ENCODE results near the gene DUSP15.
"Not testable (repeated sequence)": the region's sequence is repeated elsewhere in the genome, so short reads cannot be mapped to it uniquely, and the experiment has no call there.

Gene DUSP15

DNA sequence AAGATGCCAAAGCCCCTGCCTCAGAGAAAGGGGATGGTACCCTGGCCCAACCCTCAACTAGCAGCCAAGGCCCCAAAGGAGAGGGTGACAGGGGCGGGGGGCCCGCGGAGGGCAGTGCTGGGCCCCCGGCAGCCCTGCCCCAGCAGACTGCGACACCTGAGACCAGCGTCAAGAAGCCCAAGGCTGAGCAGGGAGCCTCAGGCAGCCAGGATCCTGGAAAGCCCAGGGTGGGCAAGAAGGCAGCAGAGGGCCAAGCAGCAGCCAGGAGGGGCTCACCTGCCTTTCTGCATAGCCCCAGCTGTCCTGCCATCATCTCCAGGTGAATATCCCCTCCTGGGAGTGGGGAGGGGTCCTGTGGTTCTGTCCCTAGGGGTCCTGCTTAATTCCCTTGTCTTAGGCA, 50.1 kb downstream of the DUSP15 start:
- DNase-seq = no peak

DNA sequence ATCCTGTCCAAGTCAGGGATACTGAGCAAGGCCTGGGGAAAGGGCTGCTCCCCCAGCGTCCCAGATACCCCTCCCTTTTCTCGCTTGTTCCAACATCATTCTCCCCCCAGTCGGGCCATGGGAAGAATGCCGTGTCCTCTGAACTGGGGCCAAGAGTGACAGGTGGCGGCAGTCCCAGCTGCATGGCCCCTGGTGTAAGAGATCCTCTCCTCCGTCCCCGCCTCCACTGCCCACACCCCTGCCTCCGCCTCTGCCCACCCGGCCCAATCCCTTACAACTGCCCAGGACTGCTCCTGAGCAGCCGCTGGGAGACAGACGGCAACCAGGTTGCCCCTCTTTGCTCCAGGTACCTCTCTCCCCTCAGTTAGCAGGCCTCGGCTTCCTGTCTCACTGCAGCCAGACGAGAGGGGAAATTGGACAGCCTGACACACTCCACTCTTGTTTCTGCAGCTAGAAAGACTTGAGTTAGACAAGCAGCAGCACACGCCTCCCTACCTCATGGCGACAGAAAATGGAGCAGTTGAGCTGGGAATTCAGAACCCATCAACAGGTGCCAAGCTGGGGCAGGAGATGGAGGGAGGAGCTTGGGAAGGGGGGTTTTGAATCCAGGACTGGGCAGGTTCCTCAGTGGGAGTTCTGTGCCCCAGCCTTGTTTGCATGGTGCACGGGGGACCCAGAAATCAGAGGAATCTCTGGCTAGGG, 51.1 kb downstream of the DUSP15 start, which contains the start of gene MYLK2:
TSS of gene MYLK2 (plus strand) at position 274 of the 702 bp plus-strand sequence. CDS start at position 499, 225 bp downstream.
- no peak for DNase-seq

DNA sequence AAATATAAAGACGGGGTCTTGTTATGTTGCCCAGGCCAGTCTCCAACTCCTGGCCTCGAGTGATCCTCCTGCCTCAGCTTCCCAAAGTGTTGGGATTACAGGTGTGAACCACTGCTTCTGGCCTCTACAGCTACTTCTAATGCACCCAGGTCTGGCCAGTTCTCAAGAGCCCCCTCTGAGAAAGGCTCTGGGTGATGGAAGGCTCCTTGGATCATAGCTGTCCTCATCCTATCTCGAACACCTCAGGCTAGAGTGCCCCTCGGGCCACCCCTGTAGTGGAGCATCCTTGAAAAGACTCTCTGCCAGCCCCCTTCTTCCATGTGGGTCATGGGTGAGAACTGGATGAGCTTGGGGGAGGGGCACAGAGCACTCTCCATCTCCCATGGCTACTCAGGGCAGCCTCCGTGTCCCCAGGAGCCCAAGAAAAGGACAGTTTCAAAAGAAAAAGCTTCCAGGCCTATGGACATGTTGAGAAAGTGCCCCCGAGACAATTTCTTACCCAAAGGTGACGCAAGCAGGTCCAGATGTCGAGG, 51.9 kb downstream of the DUSP15 start:
- DNase-seq = no peak

DNA sequence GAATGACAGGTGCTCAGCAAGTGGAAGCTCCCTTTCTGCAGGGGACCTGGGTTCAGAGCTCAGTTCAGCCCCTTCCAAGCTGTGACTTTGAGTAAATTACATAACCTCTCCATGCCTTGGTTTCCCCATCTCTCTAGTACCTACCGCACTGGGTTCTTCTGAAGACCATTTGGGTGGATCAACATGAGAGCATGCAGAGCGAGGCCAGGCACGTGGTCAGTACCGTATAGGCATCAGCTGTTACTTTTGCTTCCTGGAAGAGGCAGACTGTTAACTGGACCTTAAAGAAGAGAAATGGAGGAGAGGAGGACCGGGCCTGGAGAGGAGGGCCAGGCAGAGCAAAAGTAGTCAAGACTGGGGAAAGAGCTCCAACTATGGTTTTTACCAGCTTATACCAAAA, 52.9 kb downstream of the DUSP15 start:
- no peak for DNase-seq

GRCh38 chr20:31816221-31816620, 54.1 kb downstream of the DUSP15 start:
- DNase-seq = no peak

- no peak for DNase-seq
Observed at GRCh38 chr20:31815408-31816188, 54.7 kb downstream of the DUSP15 start.

- not testable (repeated sequence) for DNase-seq
Observed at GRCh38 chr20:31814142-31814541, 56.2 kb downstream of the DUSP15 start.

DNA sequence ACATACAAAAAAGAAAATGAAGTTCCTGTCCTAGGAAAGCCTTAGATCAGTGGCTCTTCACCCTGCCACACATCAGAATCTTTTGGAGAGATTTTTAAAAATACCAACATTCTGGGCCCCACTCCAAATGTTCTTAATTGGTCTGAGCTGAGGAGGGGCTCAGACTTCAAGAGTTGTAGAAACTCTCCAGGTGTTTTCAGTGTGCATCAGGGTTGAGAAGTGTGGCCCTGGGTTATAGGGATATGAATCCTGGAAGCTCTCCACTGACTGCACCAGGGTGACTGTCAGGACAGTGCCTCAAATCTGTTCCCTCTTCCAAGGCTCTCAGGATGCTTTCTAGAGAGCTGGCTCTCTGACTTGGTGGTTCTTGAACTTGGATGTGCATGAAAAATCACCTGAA, 56.7 kb downstream of the DUSP15 start:
- DNase-seq = no peak

DNA sequence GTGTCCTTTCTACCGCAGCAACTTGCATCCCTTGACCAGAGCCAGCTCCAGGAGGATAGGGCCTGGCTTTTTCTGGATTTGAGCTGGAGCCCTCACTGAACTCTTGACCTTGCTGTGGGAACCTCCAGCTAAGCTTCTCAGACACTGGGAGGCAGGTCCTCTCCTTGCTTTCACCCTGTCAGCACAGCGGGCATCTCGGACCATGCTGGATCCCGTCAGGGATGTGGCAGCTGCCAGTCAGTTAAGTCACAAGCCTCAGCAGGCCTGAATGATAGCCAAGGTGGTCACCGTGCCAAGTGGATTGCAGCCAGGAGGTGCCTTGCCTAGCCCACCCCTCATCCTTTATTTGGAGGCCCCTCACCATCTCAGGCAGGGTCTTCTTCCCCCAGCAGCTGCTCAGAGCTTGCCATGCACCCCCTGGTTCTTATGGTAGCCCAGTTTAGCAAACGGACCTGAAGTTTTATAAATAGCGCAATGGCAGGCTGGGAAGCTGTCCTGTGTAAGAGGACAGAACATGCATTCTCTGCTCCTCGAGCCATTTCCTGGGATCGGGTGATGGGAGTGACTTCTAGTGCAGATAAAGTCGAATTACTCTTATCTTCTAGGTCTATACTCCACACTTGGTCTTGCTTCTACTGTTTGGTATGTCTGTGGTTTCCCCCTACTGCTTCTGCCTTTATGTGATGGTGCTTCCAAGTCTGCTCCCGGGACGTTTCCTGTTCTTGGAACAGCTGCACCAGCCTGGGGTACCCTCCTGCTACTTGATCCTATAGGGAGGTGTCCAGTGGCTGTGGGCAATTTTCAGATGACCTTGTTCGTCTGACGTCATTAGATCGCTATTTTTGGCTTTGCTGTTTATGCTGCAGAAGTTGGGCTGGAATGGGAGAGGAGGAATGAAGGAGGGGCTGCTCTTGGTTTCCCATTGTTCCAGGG, 58.3 kb downstream of the DUSP15 start:
- no peak for DNase-seq

DNA sequence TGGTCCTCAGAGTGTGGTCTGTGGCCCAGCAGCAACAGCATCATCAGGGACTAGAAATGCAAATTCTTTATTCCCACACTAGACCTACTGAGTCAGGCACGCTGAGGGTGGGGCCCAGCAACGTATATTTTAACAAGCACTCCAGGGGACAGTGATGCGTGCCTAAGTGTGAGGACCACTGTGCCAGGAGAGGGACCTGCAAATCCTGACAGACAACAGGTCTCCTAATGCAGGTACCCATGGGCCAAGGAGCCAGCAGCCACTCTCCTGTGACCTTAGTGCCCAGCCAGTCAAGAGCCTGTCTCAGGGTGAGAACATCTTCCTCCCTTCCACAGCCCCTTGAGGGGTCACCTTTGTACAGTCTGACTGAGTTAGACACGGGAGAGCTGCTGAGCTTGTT, 59.1 kb downstream of the DUSP15 start:
- no peak for DNase-seq

All from stimulated activated naive CD4-positive, alpha-beta T cell (primary cell).